HTR-8/SVneo (cell line): ENCODE measurements around the gene TMEM200B.
"Not testable (repeated sequence)": the region's sequence is repeated elsewhere in the genome, so short reads cannot be mapped to it uniquely, and the experiment has no call there.

ENCODE experiments used
- DNase-seq: peaks from one replicate; pipeline ENCODE4 v3.0.0; 2011; ENCODE audit warnings: low spot score, mixed read lengths; ENCODE audit not compliant: insufficient read length
- FAIRE-seq: peaks from 2 replicates; lab custom pipeline; 2011; peaks lifted over from hg19 to GRCh38; lab: Jason Lieb, UNC

Gene TMEM200B

GRCh38 chr1:29113413-29114117, 10.1 kb downstream of the TMEM200B start:
- FAIRE-seq: no peak
- DNase-seq: no peak

DNA sequence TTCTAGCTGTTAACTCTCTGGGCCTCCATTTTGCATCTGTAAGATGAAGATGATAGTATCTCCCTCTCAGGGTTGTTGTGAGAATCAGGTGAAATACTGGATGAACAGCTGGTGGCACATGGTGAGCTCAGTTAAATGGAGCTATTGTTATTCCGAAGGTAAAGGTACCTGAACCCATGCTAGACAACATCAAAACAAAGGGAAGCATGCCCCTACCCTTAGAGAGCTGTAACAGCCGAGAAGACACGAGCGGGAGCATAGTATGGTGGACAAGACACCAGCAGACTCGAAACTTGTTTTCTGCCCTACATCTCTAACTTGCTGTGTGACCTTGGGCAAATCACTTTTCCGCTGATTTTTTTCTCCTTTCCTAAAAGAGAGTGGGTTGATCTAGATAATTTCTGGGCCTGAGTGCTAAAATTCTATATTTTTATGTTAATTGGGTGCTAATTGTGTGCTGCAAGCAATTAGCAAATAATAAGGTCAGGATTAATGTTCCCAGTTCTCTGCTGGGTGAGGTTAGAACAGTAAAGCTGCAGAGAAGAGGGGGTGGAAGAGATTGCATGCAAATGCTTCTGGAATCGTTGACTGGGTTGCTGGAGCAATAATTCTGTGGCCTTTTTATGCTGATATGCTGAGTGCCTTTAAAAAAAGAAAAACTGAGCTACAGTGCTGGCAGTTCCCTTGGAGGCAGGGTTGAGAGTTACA, 10.8 kb downstream of the TMEM200B start:
- no peak for FAIRE-seq
- no peak for DNase-seq

- not testable (repeated sequence) for FAIRE-seq
These were observed 15.7 kb downstream of the TMEM200B start for GRCh38 chr1:29108041-29108440.

DNA sequence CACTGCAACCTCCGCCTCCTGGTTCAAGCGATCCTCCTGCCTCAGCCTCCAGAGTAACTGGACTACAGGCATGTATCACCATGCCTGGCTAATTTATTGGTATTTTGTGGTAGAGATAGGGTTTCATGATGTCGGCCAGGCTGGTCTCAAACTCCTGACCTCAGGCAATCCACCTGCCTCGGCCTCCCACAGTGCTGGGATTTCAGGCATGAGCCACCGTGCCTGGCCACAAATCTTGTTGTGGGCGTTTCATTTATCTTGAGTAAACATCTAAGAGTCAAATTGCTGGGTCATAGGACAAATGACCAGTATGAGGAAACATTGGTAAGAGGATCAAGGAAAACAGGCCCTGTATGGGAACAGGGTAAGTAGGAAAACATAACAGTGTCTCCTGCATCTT, 17.9 kb downstream of the TMEM200B start:
- DNase-seq: no peak
- no peak for FAIRE-seq

More at GRCh38 chr1:29108041-29108440, 15.7 kb downstream of the TMEM200B start:
- DNase-seq: not testable (repeated sequence)

DNA sequence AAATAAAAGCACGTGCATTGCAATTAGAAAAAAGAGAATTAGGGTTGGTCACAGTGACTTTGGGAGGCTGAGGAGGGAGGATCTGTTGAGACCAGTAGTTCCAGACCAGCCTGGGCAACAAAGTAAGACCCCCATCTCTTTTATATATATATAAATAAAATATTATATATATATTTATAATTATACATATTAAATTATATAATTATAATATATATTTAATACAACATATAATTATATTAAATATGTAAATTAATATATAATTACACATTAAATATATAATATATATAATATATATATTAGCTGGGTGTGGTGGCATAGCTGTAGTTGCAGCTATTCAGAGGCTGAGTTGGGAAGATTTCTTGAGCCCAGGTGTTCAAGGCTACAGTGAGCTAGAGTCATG, 23.2 kb downstream of the TMEM200B start:
- no peak for FAIRE-seq
- no peak for DNase-seq

GRCh38 chr1:29099286-29099685, 24.4 kb downstream of the TMEM200B start:
- DNase-seq (no peak), FAIRE-seq (no peak)

- no peak for DNase-seq
These were observed 27.3 kb downstream of the TMEM200B start for GRCh38 chr1:29096231-29096886.

DNA sequence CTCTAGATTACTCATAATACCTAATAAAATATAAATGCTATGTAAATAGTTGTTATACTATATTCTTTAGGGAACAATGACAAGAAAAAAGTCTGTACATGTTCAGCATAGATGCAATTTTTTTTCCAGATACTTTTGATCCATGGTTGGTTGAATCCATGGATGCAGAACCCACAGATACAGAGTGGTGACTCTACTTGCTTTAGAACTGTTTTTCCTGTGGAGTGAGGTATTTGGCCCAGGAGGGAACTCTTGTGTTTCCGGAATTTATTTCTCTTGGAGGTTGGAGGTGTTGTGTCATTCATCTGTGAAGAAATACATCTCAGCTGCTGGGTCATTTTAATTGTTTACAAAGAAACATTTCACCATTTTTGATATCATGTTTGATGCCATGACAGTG, 28.7 kb downstream of the TMEM200B start:
- FAIRE-seq (no peak), DNase-seq (no peak)

More at GRCh38 chr1:29096231-29096886, 27.3 kb downstream of the TMEM200B start:
- FAIRE-seq: no peak

DNA sequence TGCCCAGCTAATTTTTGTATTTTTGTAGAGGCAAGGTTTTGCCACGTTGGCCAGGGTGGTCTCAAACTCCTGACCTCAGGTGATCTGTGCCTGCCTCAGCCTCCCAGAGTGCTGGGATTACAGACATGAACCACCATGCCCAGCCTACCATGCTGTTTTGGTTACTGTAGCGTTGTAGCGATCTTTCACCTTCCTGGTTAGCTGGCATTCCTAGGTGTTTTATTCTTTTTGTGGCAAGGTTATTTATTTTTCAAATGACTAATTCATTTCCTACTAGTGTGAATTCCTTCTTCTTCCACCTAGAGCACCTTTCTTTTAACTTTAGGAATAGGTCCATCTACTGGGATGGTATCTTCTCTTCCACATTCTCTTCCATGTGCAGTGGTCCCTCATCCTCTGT, 29.3 kb downstream of the TMEM200B start:
- DNase-seq: no peak
- FAIRE-seq: no peak

DNA sequence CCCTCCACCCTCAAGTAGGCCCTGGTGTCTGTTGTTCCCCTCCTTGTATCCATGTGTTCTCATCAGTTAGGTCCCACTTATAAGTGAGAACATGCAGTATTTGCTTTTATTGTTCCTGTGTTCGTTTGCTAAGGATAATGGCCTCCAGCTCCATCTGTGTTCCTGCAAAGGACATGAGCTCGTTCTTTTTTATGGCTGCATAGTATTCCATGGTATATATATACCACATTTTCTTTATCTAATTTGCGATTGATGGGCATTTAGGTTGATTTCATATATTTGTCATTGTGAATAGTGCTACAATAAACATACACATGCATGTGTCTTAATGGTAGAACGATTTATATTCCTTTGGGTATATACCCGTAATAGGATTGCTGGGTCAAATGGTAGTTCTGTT, 31.0 kb downstream of the TMEM200B start:
- FAIRE-seq, DNase-seq: not testable (repeated sequence)

GRCh38 chr1:29090937-29091618, 32.6 kb downstream of the TMEM200B start:
- FAIRE-seq (no peak), DNase-seq (no peak)

DNA sequence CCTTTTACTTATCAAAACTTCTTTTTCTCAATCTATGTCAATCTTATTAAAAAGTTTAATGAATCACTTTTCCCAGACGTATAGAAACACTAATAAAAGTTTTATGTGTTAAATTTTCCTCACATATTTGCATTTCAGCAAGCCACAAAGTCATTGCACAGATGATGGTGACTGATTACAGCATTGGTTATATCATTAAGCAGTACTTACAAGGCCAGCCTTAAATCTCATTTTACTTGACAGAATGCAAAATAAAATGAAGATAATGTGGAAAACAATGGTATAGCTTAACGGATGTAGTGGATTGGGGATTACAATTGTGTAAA, 39.5 kb downstream of the TMEM200B start:
- DNase-seq: no peak
- no peak for FAIRE-seq

GRCh38 chr1:29083317-29084195, 40.1 kb downstream of the TMEM200B start:
- no peak for FAIRE-seq
- no peak for DNase-seq

- DNase-seq (no peak), FAIRE-seq (no peak)
These were observed 41.2 kb downstream of the TMEM200B start for GRCh38 chr1:29082519-29082918.

- FAIRE-seq (no peak), DNase-seq (no peak)
These were observed 42.5 kb downstream of the TMEM200B start for GRCh38 chr1:29081201-29081600.

DNA sequence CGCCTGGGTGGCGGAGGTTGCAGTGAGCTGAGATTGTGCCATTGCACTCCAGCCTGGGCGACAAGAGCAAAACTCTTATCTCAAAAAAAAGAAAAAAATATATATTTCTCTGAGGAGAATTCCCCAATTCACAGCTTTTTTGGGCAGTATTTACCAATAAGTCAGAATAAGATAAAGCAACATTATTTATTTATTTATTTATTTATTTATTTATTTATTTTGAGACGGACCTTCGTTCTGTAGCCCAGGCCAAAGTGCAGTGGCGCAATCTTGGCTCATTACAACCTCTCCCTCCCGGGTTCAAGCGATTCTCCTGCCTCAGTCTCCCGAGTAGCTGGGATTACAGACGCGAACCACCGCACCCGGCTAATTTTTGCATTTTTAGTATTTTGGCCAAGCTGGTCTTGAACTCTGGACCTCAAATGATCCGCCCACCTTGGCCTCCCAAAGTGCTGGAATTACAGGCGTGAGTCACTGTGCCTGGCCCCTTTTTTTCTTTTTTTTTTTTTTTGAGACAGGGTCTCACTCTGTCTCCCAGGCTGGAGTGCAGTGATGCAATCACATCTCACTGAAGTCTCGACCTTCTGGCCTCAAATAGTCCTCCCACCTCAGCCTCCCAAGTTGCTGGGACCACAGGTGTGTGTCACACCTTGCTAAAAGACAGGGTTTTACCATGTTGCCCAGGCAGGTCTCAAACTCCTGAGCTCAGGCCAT, 43.6 kb downstream of the TMEM200B start:
- DNase-seq, FAIRE-seq: not testable (repeated sequence)

- FAIRE-seq (no peak), DNase-seq (no peak)
These were observed 46.5 kb downstream of the TMEM200B start for GRCh38 chr1:29077155-29077554.
